OCI-LY7 (cell line): Measurements from ENCODE around the gene FAM193B.

Source experiments
- CTCF ChIP-seq: fragments of 200-600 bp; sonication (generic); conservative IDR thresholded peaks from 2 replicates; pipeline ENCODE4 v1.5.1; 2014; ENCODE audit warnings: mild to moderate bottlenecking, antibody characterized with exemption, low read length, moderate library complexity, mixed read lengths
- EZH2phosphoT487 ChIP-seq: fragments of 200-600 bp; sonication (generic); IDR thresholded peaks from 2 replicates; pipeline ENCODE4 v1.6.1; 2018; ENCODE audit warnings: low read depth, borderline replicate concordance, mild to moderate bottlenecking, mixed run types, antibody characterized with exemption, low read length, moderate library complexity, mixed read lengths

GRCh38 chr5:177502886-177503285, 51.5 kb downstream of the FAM193B start:
- TF ChIP-seq CTCF (no peak), EZH2phosphoT487 (no peak)
